Stimulated activated naive CD4-positive, alpha-beta T cell treated with Interleukin-2 at 50 U/mL for 16 hours (primary cell): ENCODE data around the gene GK.
"Not testable (repeated sequence)": the region's sequence is repeated elsewhere in the genome, so short reads cannot be mapped to it uniquely, and the experiment has no call there.

ENCODE experiments used
- DNase-seq: peaks from one replicate; lab custom pipeline; 2025; lab: John Stamatoyannopoulos, UW

The GK gene

DNA sequence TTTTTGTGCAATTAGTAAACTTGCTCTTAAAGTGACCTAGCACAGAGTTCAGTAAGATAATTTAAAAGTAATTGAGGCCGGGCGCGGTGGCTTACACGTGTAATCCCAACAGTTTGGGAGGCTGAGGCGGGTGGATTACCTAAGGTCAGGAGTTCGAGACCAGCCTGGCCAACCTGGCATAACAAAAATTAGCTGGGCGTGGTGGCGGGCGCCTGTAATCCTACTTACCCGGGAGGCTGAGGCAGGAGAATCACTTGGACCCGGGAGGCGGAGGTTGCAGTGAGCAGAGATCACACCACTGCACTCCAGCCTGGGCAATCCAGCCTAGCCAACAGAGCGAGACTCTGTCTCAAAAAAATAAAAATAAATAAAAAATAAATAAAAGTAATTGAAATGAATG lies 1.2 kb downstream of the GK start:
- not testable (repeated sequence) for DNase-seq

DNA sequence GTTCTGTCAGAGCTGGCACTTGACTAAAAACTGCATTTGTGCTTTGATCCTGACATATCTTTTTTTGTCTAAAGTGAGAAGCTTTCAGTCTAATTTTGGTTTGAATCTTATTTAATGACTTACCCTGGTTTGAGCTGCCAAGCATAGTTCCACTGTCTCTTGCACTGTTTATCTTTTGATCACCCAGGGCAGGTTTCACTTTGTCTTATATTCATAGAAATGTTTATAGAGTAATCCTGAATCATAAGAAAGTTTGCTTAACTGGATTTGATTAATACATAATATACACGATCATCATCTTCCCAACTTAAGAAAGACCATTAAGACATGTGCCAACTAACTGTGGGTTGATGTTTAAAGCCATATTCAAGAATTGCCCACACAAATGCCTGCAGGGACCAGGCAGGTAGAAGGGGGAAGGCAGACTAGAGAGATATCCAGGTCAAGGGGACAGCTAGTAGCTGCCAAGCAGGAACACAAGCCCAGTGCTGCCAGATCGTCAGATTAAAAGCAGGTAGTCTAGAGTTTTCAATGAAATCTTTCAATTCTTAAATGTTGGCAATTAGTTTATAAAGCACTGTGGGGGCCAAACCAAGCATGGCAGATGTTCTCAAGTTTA lies 1.9 kb downstream of the GK start:
- DNase-seq: no peak

DNA sequence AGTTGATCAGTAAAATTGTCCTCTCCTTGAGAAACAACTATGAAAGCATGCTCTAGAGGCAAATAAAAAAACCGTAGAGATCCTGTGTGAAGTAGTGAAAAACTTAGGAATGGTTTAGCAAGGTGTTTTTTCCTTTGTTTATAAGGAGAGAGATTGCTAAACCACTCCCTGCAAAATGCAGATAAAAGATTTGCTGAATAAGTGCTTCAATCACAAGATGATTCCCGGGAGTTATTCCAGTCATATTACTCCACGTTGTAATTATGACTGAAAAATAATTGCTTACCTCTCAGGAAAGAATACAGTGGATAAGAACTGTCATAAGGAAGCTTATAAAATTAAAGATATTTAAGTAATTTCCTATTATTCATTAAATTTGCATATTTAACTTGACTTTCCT lies 2.8 kb downstream of the GK start:
- DNase-seq: no peak

- no peak for DNase-seq
These were observed 4.3 kb downstream of the GK start for GRCh38 chrX:30657196-30658161.

DNA sequence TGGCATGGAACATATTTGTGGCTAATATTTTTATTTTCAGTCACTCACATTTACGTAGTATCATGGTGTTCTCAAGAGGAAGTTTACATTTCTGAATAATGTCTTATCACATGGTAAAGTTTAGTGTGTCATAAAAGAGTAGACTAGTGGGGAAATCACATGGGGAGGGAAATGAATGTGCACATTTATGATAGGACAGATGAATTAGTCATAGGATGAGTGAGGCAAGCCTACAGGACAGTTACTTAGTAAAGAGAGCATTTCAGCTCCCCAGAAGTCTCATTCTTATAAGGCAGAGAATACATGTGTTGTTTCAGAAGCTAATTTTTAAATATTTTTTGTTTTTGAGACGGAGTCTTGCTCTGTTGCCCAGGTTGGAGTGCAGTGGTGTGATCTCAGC lies 6.2 kb downstream of the GK start:
- no peak for DNase-seq

GRCh38 chrX:30661228-30661627 lies 8.0 kb downstream of the GK start:
- DNase-seq: no peak

GRCh38 chrX:30663322-30663721 lies 10.1 kb downstream of the GK start:
- no peak for DNase-seq

- no peak for DNase-seq
These were observed 12.2 kb downstream of the GK start for GRCh38 chrX:30665471-30665870.

DNA sequence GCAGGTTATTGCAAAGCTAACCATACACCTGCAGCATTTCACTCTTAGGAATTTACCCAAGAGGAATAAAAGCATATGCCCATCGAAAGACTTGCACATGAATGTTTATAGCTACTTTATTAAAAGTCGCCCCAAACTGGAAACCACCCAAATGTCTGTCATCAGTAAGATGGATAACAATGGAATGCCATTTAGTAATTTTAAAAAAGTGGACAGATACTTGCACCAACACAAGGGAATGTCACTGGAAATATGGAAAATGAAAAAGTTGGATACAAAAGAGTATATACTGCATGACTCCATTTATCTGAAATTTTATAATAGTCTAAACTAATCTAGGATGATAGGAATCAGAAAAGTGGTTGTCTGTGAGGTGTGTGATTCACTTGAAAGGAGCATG lies 12.9 kb downstream of the GK start:
- no peak for DNase-seq

DNA sequence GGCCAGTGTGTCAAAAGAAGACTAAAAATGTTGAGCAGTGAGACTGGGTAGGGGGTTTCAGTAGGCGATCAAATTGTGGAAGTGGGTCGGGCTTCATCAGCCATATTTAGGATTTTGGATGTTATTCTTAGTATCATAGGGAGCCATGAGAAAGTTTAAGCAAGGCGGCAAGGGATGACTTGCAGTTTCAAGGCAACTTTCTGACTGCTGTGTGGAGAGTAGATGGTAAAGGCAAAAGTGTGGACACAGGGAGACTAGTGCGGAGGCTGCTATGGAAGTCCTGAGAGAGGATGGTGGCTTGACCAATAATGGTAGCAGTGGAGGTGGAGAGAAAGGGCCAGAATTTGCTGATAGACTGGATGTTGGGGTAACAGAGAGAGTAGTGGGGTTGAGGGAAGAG lies 15.4 kb downstream of the GK start:
- no peak for DNase-seq

GRCh38 chrX:30671189-30671588 lies 18.0 kb downstream of the GK start:
- DNase-seq: not testable (repeated sequence)

DNA sequence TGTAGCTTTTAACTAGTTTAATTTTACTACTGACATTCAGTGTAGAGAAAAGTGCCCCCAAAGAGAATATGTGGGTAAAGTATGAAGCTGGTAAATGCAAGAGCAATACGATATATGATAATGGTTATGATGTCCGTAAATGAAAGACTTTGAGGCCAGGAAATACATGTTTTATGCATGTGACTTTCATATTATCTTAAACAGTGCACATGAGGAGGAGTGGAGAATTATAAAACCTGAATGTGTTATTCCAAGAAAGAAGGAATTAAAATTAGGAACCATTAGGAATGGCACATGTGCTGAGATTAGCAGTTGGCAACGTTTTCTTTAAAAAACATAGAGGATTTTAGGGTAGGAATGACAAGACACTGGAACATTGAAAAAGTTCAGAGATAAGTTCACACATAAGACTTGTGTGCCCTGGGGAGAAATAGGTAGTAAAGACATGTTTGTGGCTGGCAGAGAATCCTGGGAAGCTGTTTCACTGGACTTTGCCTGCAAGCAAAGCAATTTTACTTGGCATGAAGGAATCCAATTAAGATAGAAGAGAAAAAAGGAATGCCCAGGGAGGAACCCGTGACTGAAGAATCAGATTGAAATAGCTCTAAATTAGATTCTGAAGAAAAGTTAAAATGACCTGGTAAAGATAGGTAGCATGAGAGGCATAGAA lies 20.0 kb downstream of the GK start:
- DNase-seq: no peak

DNA sequence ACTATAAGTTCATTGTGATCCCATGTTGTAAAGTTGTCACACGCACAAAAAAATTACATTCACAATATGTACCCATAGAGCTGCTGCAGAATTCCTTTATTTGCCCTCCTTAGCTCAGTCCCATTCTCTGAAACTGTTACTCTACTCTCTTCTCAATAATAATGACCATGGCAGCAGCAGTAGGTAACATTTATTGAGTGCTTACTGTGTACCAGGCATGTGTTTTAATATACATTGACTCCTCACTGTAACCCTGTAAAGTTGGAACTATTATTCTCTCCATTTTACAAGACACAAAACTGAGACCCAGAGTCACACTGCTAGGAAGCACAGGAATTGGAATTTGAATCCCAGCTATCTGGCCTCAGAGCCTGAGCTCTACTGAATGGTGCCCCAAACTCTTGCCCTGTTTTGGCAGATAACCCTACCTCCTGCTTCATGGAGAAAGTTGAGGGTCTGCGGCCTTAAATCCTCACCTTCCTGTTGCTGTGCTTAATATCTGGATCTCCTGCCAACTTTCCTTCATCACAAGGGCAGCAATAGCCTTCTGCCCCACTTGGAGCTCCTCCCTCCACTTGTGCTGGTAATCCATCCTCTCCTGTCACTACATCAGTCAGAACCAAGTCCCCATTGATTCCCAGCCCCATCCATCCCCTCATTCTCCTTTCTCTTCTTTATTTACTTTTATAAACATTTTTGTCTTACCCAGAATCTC lies 20.8 kb downstream of the GK start:
- no peak for DNase-seq

DNA sequence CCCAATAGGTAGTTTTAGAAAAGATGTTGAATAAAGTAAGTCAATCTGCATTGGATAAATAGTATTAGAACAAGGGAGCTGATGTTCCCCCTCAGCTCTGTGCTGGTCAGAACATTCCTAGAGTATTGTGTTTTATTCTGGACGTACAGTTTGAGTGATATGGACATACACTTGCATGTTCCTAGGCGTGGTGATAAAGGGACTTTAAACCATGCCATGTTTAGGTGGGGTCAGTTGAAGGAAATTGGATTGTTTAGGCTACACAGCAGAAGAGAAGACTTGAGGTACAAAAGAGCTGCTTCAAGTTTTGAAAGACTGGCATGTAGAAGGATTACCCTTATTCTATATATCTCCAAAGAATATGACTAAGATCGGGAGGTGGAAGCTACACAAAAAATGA lies 21.6 kb downstream of the GK start:
- no peak for DNase-seq

GRCh38 chrX:30679369-30679768 lies 26.1 kb downstream of the GK start:
- no peak for DNase-seq

DNA sequence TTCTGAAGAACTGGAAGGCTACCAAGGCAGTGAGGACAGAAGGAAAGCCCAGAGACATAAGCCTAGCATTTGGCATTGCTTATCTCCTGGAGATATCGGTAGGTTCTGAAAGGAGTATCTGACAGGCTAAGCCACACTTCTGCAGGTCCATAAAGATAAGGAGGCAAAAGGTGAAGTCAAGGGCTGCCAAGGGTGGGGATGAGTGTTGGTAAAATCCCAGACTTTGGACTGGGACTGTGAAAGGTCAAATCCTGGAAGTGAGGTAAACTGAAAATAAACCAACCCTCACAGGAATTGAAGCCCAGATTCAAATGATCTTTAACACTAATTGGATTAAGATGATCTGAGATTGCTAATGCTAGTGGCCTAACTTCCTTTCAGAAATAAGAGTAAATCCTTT lies 27.4 kb downstream of the GK start:
- DNase-seq: no peak

DNA sequence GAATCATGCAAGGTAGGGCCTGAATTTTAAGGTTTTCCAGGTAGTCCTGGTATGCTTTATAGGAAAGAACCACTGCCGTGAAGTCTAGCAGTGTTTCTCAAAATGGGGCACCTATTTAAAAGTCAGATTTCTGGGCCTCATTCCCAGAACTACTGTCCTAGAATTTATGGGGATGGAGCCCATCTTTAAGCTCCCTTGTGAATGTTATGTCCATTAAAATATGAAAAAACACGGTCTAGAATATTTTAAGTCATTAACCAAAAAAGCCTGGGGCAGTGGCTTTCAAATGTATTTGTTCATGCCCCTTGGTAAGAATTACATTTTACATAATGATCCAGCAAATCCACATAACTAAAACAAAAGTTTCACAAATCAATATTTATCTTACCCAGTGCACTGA lies 35.4 kb downstream of the GK start:
- DNase-seq: no peak

DNA sequence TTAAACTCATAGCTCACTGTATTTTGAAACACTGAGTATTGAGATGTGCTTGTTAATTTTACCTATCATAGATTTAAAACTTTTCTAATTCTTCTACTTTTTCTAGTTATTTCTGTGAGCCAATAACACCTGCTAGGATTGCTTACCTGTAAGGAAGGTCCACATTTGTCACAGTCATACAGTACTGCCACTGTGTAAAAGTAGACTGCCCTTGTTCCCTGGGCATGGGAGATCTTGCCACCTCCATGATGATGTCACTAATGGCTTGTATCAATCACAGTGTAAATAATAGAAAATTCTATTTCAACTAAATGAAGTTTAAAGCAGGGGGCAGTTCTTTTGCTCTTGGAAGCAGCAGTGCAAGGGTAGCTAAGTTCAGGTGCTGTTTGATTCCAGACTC lies 35.9 kb downstream of the GK start:
- DNase-seq: no peak

- no peak for DNase-seq
These were observed 37.1 kb downstream of the GK start for GRCh38 chrX:30690330-30690729.

DNA sequence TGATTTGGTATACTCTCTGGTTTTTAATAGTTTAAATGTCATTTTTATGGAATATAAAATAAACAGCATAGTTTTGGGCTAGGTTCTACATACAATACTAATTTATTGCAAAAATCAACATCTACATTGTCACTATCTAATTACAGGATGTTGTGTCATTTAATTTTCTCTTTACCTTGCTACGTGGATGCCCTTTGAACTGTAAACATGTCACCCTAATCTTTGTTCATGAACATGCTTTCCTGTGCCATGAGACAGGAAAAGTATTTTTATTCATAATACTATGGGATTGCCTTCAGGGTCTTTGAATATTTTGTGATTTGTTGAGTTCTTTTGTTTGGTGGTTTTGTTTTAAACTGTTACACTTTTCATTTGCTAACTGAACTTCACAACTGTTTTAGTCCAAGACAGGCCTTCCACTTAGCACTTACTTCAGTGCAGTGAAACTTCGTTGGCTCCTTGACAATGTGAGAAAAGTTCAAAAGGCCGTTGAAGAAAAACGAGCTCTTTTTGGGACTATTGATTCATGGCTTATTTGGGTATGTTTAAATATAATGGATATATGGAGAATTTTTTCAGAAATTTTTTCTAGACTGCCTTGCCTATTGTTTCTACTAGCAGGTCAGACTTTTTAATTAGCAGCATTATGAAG lies 40.9 kb downstream of the GK start:
- DNase-seq: no peak

GRCh38 chrX:30702736-30703135 lies 49.5 kb downstream of the GK start:
- no peak for DNase-seq

DNA sequence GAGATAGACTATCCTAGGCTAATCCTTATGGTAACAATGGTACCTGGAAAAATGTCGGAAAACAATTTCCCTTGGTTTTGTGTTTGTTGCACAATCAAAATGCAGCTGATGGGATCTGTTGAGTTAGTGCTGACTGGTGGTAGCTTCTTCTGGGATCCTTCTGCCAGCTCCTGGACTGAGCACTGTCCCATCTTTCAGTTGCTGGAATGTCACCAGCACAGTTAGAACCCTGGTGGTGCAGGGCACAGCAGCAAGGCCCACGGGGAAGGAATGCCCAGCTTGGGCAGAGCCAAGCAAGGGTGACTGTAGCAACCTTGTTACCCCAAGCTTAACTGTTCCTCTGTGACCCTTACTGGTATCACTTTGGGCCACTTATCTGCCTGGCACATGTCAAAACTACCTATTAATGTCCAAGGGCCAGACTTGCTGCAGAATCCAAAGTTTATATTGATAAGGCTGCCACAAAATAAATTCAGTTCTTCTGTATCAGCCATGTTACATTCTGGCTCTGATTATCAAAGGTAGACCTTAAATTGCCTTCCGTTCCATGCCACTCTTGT lies 53.1 kb downstream of the GK start:
- no peak for DNase-seq
